B cell (primary cell): ENCODE data around the gene RERE. TPM values are rescaled to one million over a fixed set of nuclear protein-coding genes. Genes with fewer than 3 reads are reported as not detected.

Experiments
- ATAC-seq: fragments of 200-7000 bp; cut with Tn5 transposase; one replicate; pipeline ENCODE4 v1.10.0; 2021; ENCODE audit warnings: low read depth, mild to moderate bottlenecking, moderate number of reproducible peaks, moderate library complexity
- CTCF ChIA-PET: fragments of 350-600 bp; sonication (Branson Sonifier 250); formaldehyde crosslinking; loops from one replicate; lab custom pipeline; 2021; ENCODE audit warnings: antibody characterized with exemption, inconsistent platforms; lab: Charles Lee
- POLR2A ChIA-PET: fragments of 350-600 bp; sonication (Branson Sonifier 250); formaldehyde crosslinking; loops from one replicate; lab custom pipeline; 2021; ENCODE audit warnings: antibody characterized with exemption; lab: Charles Lee
- DNase-seq: peaks from one replicate; pipeline ENCODE4 v3.0.0; 2013
- H2AFZ ChIP-seq: 2 replicates; pipeline ENCODE4 v1.6.1; 2012; ENCODE audit warnings: mild to moderate bottlenecking, low read depth, low read length; ENCODE audit not compliant: insufficient read depth, poor library complexity, severe bottlenecking
- H3K27ac ChIP-seq, 2 donors: 1 replicate in 1 of 2; 2 replicates in 1 of 2; pipeline ENCODE4 v1.5.1; 2012 to 2013; ENCODE audit warnings: low read length in 2 of 2, mild to moderate bottlenecking in 2 of 2, moderate library complexity in 1 of 2
- H3K27me3 ChIP-seq, 4 experiments: fragments of 200-600 bp in 1 of 4; sonication (generic) in 1 of 4; replicated peaks in 1 of 4; 1 replicate in 2 of 4; 2 replicates in 2 of 4; pipeline versions ENCODE4 v1.6.1 to v1.7.0; 2013 to 2016; ENCODE audit warnings: low read length in 3 of 4, mild to moderate bottlenecking in 2 of 4, mixed read lengths in 1 of 4, moderate library complexity in 1 of 4; ENCODE audit not compliant: insufficient read depth in 4 of 4, control insufficient read depth in 3 of 4; ENCODE audit errors: control extremely low read depth in 1 of 4
- H3K36me3 ChIP-seq, 2 experiments: replicated peaks in 1 of 2; 1 replicate in 1 of 2; 2 replicates in 1 of 2; pipeline versions ENCODE4 v1.6.1 to v1.7.1; 2013; ENCODE audit warnings: low read length in 1 of 2; ENCODE audit not compliant: insufficient read depth in 2 of 2, control insufficient read depth in 1 of 2; ENCODE audit errors: control extremely low read depth in 1 of 2, extremely low read depth in 1 of 2
- H3K4me1 ChIP-seq, 2 donors: fragments of 200-600 bp in 1 of 2; sonication (generic) in 1 of 2; 1 replicate in 1 of 2; 2 replicates in 1 of 2; pipeline versions ENCODE4 v1.5.1 to v1.6.1; 2013 to 2017; ENCODE audit warnings: low read length in 2 of 2; ENCODE audit not compliant: control insufficient read depth in 2 of 2, insufficient read depth in 2 of 2
- H3K4me2 ChIP-seq: replicated peaks from 2 replicates; pipeline ENCODE3; 2012; ENCODE audit warnings: mild to moderate bottlenecking, low read depth, low read length; ENCODE audit not compliant: poor library complexity, severe bottlenecking
- H3K4me3 ChIP-seq, 5 experiments: fragments of 200-600 bp in 1 of 5; sonication (generic) in 1 of 5; 1 replicate in 3 of 5; 2 replicates in 2 of 5; pipeline versions ENCODE4 v1.5.1 to v1.7.0; 2011 to 2016; ENCODE audit warnings: low read length in 4 of 5, mild to moderate bottlenecking in 4 of 5, low read depth in 2 of 5, control low read depth in 1 of 5, moderate library complexity in 1 of 5; ENCODE audit not compliant: insufficient read depth in 1 of 5; ENCODE audit errors: control extremely low read depth in 1 of 5, extremely low read depth in 1 of 5
- H3K79me2 ChIP-seq: fragments of 200-600 bp; sonication (generic); one replicate; pipeline ENCODE4 v1.6.0; 2016; ENCODE audit warnings: low read length; ENCODE audit not compliant: control insufficient read depth, insufficient read depth
- H3K9ac ChIP-seq: fragments of 200-600 bp; sonication (generic); 2 replicates; pipeline ENCODE4 v1.6.1; 2017; ENCODE audit warnings: mild to moderate bottlenecking, low read length, moderate library complexity
- H3K9me3 ChIP-seq, 3 donors: one replicate each; pipeline versions ENCODE4 v1.6.1 to v1.7.1; 2013; ENCODE audit warnings: low read length in 2 of 3; ENCODE audit not compliant: control insufficient read depth in 2 of 3, insufficient read depth in 1 of 3; ENCODE audit errors: control extremely low read depth in 1 of 3
- H4K20me1 ChIP-seq: 2 replicates; pipeline ENCODE4 v1.6.0; 2012; ENCODE audit warnings: mild to moderate bottlenecking, low read length; ENCODE audit not compliant: insufficient read depth, control insufficient read depth, poor library complexity, severe bottlenecking
- H3K27ac Mint-ChIP-seq: one replicate; pipeline ENCODE4 v1.8.0; 2021; ENCODE audit warnings: mixed read lengths
- H3K27me3 Mint-ChIP-seq: one replicate; pipeline ENCODE4 v1.8.0; 2021; ENCODE audit warnings: mixed read lengths
- H3K4me1 Mint-ChIP-seq: one replicate; pipeline ENCODE4 v1.8.0; 2021; ENCODE audit warnings: mixed read lengths
- H3K4me3 Mint-ChIP-seq: one replicate; pipeline ENCODE4 v1.8.0; 2021; ENCODE audit warnings: mixed read lengths
- H3K9me3 Mint-ChIP-seq: one replicate; pipeline ENCODE4 v1.8.0; 2022; ENCODE audit warnings: mixed read lengths; ENCODE audit not compliant: insufficient read depth
- CTCF ChIP-seq: fragments of 200-600 bp; IDR thresholded peaks from one replicate; pipeline ENCODE4 v1.8.0; 2022; ENCODE audit warnings: antibody characterized with exemption, mild to moderate bottlenecking
- EZH2 ChIP-seq: IDR thresholded peaks from 2 replicates; pipeline ENCODE4 v1.6.1; 2012; ENCODE audit warnings: borderline replicate concordance, low read depth, mild to moderate bottlenecking, moderate library complexity, low read length; ENCODE audit not compliant: insufficient read depth, poor library complexity, severe bottlenecking
- WGBS: methylation state at CpG from one replicate; pipeline ENCODE4 v1.1.5; 2013; ENCODE audit warnings: missing lambda C conversion rate; ENCODE audit not compliant: insufficient coverage; 5-methylcytosine and 5-hydroxymethylcytosine counted together
- intact Hi-C: fragments of 100-400 bp; cut with micrococcal nuclease; formaldehyde crosslinking; loops from one replicate; pipeline ENCODE4 v1.10.0; 2022
- polyA plus RNA-seq: library from polyadenylated mRNA; depleted of rRNA; stranded (reverse); fragments of >200 nt; gene quantifications from 2 replicates; pipeline ENCODE4 v1.2.3, GENCODE V29; 2012
- total RNA-seq, 2 donors: library from RNA; stranded (reverse); fragments of 120-200 nt in 1 of 2; gene quantifications; 1 replicate in 1 of 2; 2 replicates in 1 of 2; pipeline versions ENCODE4 v1.2.3 to v1.2.4, GENCODE V29; 2013 to 2022

The RERE gene
- total and polyA plus RNA-seq, 2 donors (not counting 1 experiment from before 2014, with no cell fraction given): 27.3 to 132 TPM

- Histone ChIP-seq H3K4me2 (peak overlapping the region; percentile 84), H3K4me1 (peaks cover 79 to 80% of the 10 kb centered on the region in 2 donors), H3K27me3 (no peaks in the 10 kb centered on the region), H4K20me1 (peaks cover 11% of the 10 kb centered on the region), H3K27ac (peak overlapping the region; percentile 77 to 88), H3K9ac (peak overlapping the region; percentile 83), H3K4me3 (peak overlapping the region; percentile 69 to 93 (median 84)), H3K9me3 (no peaks in the 10 kb centered on the region), H3K36me3 (peaks cover 2 to 28% of the 10 kb centered on the region in 2 experiments), H3K79me2 (peaks cover 64% of the 10 kb centered on the region), H2AFZ (peak overlapping the region; percentile 74)
- under 1% methylated on average over 69 of the region's 79 CpGs for WGBS
- DNase-seq (peak; percentile 75), ATAC-seq (peak; percentile 28)
- POLR2A ChIA-PET: interaction anchor here (0.8 to 1.0 kb wide), 2 partner anchors 28 to 30 kb away, joined by 4 to 5 read pairs; no protein-coding TSS in a partner anchor
- intact Hi-C loops: loop anchor here (1.0 to 5.0 kb wide), 7 partner anchors 15 to 653 kb away; no protein-coding TSS in a partner anchor
- peaks cover 42% of the 10 kb centered on the region for H3K4me1 Mint-ChIP-seq
- H3K27ac Mint-ChIP-seq: peak overlapping the region; percentile 91
- H3K9me3 Mint-ChIP-seq: no peaks in the 10 kb centered on the region
- CTCF ChIA-PET: interaction anchor here (0.8 to 1.5 kb wide), 3 partner anchors 15 to 435 kb away, joined by 3 to 5 read pairs (median 3); no protein-coding TSS in a partner anchor
- no peaks in the 10 kb centered on the region for H3K27me3 Mint-ChIP-seq
- H3K4me3 Mint-ChIP-seq: peak overlapping the region; percentile 90
- TF ChIP-seq CTCF: no peak
- TF ChIP-seq EZH2: no peak
These were observed 393.5 kb downstream of the RERE start for GRCh38 chr1:8423692-8424538.

- DNase-seq: peak; percentile 63
These were observed 394.2 kb downstream of the RERE start for GRCh38 chr1:8423269-8423691.

More at GRCh38 chr1:8423269-8423691, 394.2 kb downstream of the RERE start:
- peaks cover 40% of the 10 kb centered on the region for H3K4me1 Mint-ChIP-seq
- no peaks in the 10 kb centered on the region for H3K27me3 Mint-ChIP-seq
- Histone ChIP-seq H3K9ac (peak overlapping the region; percentile 83), H3K9me3 (no peaks in the 10 kb centered on the region), H3K4me3 (peak overlapping the region; percentile 74 to 99 (median 91)), H3K27me3 (no peaks in the 10 kb centered on the region), H3K79me2 (peaks cover 70% of the 10 kb centered on the region), H4K20me1 (peaks cover 15% of the 10 kb centered on the region), H2AFZ (peak overlapping the region; percentile 74), H3K4me1 (peaks cover 76 to 78% of the 10 kb centered on the region in 2 donors), H3K4me2 (peak overlapping the region; percentile 82), H3K36me3 (peaks cover 2 to 34% of the 10 kb centered on the region in 2 experiments), H3K27ac (peak overlapping the region; percentile 66 to 88)
- POLR2A ChIA-PET: no interaction called here
- peak; percentile 5 for ATAC-seq
- H3K4me3 Mint-ChIP-seq: no peak overlapping the region
- no peak for TF ChIP-seq EZH2
- TF ChIP-seq CTCF: no peak
- intact Hi-C loops: loop anchor here (1.0 to 5.0 kb wide), 6 partner anchors 14 to 654 kb away; no protein-coding TSS in a partner anchor
- WGBS: 0% methylated on average over 33 of the region's 33 CpGs
- H3K27ac Mint-ChIP-seq: no peak overlapping the region
- CTCF ChIA-PET: interaction anchor here (4.4 kb wide), 1 partner anchor 13 kb away, joined by 40 read pairs; no protein-coding TSS in a partner anchor
- no peaks in the 10 kb centered on the region for H3K9me3 Mint-ChIP-seq
